Colonic mucosa (tissue), 4 donors: ENCODE measurements around the gene GPR156. TPM values are rescaled to one million over a fixed set of nuclear protein-coding genes. Genes with fewer than 3 reads are reported as not detected.

ENCODE experiments used
- DNase-seq: peaks from one replicate; pipeline ENCODE4 v3.0.0-alpha.2; 2020
- H3K27ac ChIP-seq: fragments of 200-600 bp; one replicate; pipeline ENCODE4 v1.8.0; 2021
- H3K27me3 ChIP-seq: fragments of 200-600 bp; one replicate; pipeline ENCODE4 v1.8.0; 2021
- H3K36me3 ChIP-seq: fragments of 200-600 bp; one replicate; pipeline ENCODE4 v1.8.0; 2021
- H3K4me1 ChIP-seq: fragments of 200-600 bp; one replicate; pipeline ENCODE4 v1.8.0; 2021; ENCODE audit warnings: mild to moderate bottlenecking
- H3K4me3 ChIP-seq: fragments of 200-600 bp; one replicate; pipeline ENCODE4 v1.8.0; 2021
- H3K9ac ChIP-seq, 2 donors: one replicate each; pipeline ENCODE4 v1.7.0; 2013; ENCODE audit warnings: control low read depth in 2 of 2, low read depth in 2 of 2, low read length in 2 of 2
- H3K9me3 ChIP-seq: fragments of 200-600 bp; one replicate; pipeline ENCODE4 v1.8.0; 2021
- intact Hi-C: fragments of 100-400 bp; cut with DNase I; formaldehyde crosslinking; loops from one replicate; pipeline ENCODE4 v1.14.1; 2022
- total RNA-seq, 2 donors: library from RNA; stranded (reverse); fragmentation: NEBNext Ultra II Directional in 1 of 2; extraction: Animal tissue kit (Norgen Biotek cat#: 25700) in 1 of 2; gene quantifications; one replicate each; pipeline ENCODE4 v1.2.1, GENCODE V29; 2021
- TF ChIP-seq, protein P1 (sequence below): fragments of 200-600 bp; IDR thresholded peaks from one replicate; pipeline ENCODE4 v1.8.0; 2022; ENCODE audit warnings: antibody characterized with exemption, mild to moderate bottlenecking
- donor health status: healthy.
- donor health status: DM: no; HTN: no; CAD: no.
- donor health status: DM: no; HTN: no; CAD: no.

Gene GPR156
- total RNA-seq, 2 donors from 2014 or later = 0.07 TPM; not detected in 1

DNA sequence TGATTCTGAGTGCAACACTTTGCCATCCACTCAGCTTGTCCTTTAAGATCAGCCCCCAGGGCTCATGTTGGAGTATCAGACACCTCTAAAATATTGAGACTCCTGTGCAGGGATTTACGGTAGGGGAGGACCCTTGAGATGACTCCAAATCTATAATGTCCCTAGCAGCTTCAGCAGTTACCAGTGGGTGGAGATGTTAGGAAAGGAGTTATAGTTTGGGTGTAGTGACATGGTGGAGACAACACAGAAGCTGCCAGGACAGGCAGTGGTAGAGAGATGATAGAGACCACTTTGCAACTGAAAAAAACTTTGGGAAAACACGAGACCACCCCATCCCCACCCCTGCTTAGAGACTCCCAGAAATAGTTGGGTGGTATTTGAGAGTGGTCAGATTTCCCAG, 147.5 kb downstream of the GPR156 start:
- TF ChIP-seq, protein P1, sequence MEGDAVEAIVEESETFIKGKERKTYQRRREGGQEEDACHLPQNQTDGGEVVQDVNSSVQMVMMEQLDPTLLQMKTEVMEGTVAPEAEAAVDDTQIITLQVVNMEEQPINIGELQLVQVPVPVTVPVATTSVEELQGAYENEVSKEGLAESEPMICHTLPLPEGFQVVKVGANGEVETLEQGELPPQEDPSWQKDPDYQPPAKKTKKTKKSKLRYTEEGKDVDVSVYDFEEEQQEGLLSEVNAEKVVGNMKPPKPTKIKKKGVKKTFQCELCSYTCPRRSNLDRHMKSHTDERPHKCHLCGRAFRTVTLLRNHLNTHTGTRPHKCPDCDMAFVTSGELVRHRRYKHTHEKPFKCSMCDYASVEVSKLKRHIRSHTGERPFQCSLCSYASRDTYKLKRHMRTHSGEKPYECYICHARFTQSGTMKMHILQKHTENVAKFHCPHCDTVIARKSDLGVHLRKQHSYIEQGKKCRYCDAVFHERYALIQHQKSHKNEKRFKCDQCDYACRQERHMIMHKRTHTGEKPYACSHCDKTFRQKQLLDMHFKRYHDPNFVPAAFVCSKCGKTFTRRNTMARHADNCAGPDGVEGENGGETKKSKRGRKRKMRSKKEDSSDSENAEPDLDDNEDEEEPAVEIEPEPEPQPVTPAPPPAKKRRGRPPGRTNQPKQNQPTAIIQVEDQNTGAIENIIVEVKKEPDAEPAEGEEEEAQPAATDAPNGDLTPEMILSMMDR = no peak
- H3K9ac ChIP-seq = no peak overlapping the region

DNA sequence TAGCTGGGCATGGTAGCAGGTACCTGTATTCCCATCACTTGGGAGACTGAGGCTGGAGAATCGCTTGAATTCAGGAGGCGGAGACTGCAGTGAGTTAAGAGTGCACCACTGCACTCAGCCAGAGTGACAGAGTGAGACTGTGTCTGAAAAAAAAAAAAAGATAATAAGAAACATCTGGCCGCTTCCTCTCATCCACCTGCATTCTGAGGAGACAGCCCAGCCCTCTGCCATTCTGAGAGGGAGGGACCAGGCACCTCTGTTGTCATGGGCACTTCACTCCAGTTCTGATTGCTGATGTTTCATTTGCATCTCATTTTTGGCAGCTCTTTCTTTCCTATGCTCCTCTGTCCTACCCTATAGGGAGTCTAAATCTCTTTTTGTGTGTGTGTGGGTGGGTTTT, 154.4 kb downstream of the GPR156 start:
- H3K4me1 ChIP-seq = no peaks in the 10 kb centered on the region
- no peak overlapping the region for H3K9ac ChIP-seq
- intact Hi-C loops = no loop called here
- H3K36me3 ChIP-seq = no peaks in the 10 kb centered on the region
- no peaks in the 10 kb centered on the region for H3K9me3 ChIP-seq
- H3K27me3 ChIP-seq = no peaks in the 10 kb centered on the region
- TF ChIP-seq, protein P1 = no peak
- H3K27ac ChIP-seq = no peak overlapping the region
- no peak overlapping the region for H3K4me3 ChIP-seq
- DNase-seq = no peak

More for the DNA sequence above, 147.5 kb downstream of the GPR156 start:
- Histone ChIP-seq H3K27me3 (no peaks in the 10 kb centered on the region), H3K27ac (no peak overlapping the region), H3K36me3 (no peaks in the 10 kb centered on the region), H3K4me1 (no peaks in the 10 kb centered on the region), H3K9me3 (no peaks in the 10 kb centered on the region), H3K4me3 (no peak overlapping the region)
- intact Hi-C loops = no loop called here
- no peak for DNase-seq

DNA sequence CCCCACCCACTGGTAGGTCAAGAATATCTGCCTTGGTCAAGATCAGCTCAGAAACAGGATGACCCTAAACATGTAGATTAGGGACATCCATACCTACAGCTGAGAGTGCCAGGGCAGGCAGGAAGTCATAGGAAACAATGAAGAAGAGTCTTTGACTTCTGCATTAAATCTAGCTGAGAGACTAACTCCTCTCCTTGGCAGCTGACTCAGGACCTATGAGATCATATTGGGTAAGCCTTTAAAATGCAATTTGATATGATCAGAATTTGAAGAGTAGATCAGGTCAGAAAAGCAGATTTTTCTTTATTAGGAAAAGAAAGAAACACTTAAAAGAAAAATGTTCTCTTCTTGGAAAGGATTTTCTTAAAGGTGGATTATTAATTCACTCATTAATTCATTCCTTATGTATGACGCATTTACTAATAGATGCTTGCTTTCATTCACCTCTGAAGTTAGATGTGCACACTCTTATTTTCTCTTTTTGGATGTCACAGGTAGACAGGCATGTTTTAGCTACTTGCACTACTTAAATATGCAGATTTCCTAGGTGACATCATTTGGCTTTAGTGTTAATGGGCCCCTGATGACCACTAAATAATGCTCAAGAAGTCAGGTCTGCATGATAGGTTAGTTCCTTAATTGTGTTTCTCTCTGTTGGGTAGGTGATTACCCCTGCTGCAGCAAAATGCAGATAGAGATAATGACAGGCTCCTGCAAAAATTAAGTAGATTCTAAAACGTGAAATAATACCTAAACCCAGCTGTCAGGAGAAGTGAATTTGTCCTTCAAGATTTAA, 155.1 kb downstream of the GPR156 start:
- DNase-seq = no peak
- TF ChIP-seq, protein P1 = no peak
- Histone ChIP-seq H3K27ac (no peak overlapping the region), H3K9ac (no peak overlapping the region), H3K9me3 (no peaks in the 10 kb centered on the region), H3K4me3 (no peak overlapping the region), H3K27me3 (no peaks in the 10 kb centered on the region), H3K4me1 (no peaks in the 10 kb centered on the region), H3K36me3 (no peaks in the 10 kb centered on the region)
- intact Hi-C loops = no loop called here

DNA sequence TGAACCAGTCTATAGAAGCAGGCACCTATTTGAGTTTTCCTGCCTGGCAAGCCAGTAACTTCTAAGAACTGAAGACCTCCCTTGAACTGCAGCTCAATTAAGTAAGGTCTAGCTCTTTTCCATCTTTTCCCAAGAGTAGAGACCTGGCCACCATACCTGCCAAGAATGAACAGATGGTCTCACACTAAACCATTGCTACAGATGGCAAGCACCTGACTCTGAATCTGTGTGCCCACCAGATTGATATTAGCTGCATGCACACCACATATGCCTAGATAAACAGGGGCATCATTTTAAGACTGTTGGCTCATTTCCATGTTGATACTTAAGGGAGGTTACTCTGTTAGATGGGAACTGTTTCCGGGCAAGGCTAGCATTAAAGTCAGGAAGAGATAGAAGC, 156.0 kb downstream of the GPR156 start:
- Histone ChIP-seq H3K27me3 (no peaks in the 10 kb centered on the region), H3K4me1 (no peaks in the 10 kb centered on the region), H3K4me3 (no peak overlapping the region), H3K36me3 (no peaks in the 10 kb centered on the region), H3K9ac (no peak overlapping the region), H3K9me3 (no peaks in the 10 kb centered on the region), H3K27ac (no peak overlapping the region)
- intact Hi-C loops = no loop called here
- DNase-seq = no peak
- TF ChIP-seq, protein P1 = no peak

DNA sequence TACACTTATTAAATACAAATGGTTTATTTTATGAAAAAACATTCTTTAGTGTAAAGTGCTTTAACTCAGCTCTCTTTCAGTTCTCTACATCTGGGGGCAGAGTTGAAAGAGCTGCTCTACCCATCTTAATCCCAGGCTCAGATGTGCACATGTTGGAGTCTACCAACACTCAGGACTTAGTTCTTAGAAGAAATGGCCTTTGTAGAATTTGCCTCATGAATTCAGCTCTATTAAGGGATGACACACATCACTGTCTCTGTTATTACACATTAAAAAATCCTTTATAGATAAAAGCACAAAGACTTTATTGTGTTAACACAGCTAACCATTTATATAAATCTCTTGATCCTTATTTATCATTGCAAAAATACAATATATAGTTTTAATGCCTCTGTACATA, 159.0 kb downstream of the GPR156 start:
- TF ChIP-seq, protein P1 = no peak
- intact Hi-C loops = no loop called here
- Histone ChIP-seq H3K27me3 (no peaks in the 10 kb centered on the region), H3K9ac (no peak overlapping the region), H3K9me3 (no peaks in the 10 kb centered on the region), H3K36me3 (no peaks in the 10 kb centered on the region), H3K4me3 (no peak overlapping the region), H3K4me1 (no peaks in the 10 kb centered on the region), H3K27ac (no peak overlapping the region)
- no peak for DNase-seq
